ENCODE data around the gene FOCAD.

- TF ChIP-seq EZH2 (IDR thresholded peaks at IDR 0.05; ENCODE audit: low read length, missing control alignments) (no peak), CTCF (conservative IDR thresholded peaks at IDR 0.05 in 1 of 2, IDR thresholded peaks at IDR 0.05 in 1 of 2; ENCODE audit: low read depth in 1 of 2, low read length in 2 of 2) (no peak)
Observed at GRCh38 chr9:20659474-20659967, 24.5 kb upstream of the FOCAD start.

Data from fibroblast of lung (primary cell).